GM18517 (cell line): Measurements from ENCODE around the gene CCDC15.
"Not testable (repeated sequence)": the region's sequence is repeated elsewhere in the genome, so short reads cannot be mapped to it uniquely, and the experiment has no call there.

ENCODE experiments used
- ATAC-seq: cut with Tn5 transposase; IDR thresholded peaks from one replicate; pipeline ENCODE4 v1.9.1; 2021; ENCODE audit warnings: mild to moderate bottlenecking, moderate library complexity; ENCODE audit not compliant: unreplicated experiment

CCDC15 gene

GRCh38 chr11:124984512-124984854, 30.5 kb downstream of the CCDC15 start:
- no peak for ATAC-seq

GRCh38 chr11:124987096-124987495, 33.1 kb downstream of the CCDC15 start:
- no peak for ATAC-seq

- no peak for ATAC-seq
These were observed 34.1 kb downstream of the CCDC15 start for GRCh38 chr11:124988063-124988462.

- ATAC-seq = no peak
These were observed 47.2 kb downstream of the CCDC15 start for GRCh38 chr11:125001079-125001778.

- no peak for ATAC-seq
These were observed 47.8 kb downstream of the CCDC15 start for GRCh38 chr11:125001849-125002248.

- ATAC-seq = no peak
These were observed 51.5 kb downstream of the CCDC15 start for GRCh38 chr11:125005491-125005890.

- no peak for ATAC-seq
These were observed 62.4 kb downstream of the CCDC15 start for GRCh38 chr11:125016413-125016812.

GRCh38 chr11:125020342-125020741, 66.3 kb downstream of the CCDC15 start:
- ATAC-seq = no peak

GRCh38 chr11:125022551-125022950, 68.5 kb downstream of the CCDC15 start:
- no peak for ATAC-seq

GRCh38 chr11:125025968-125026367, 72.0 kb downstream of the CCDC15 start:
- no peak for ATAC-seq

- ATAC-seq = not testable (repeated sequence)
These were observed 75.4 kb downstream of the CCDC15 start for GRCh38 chr11:125029431-125029830.

GRCh38 chr11:125036933-125037332, 82.9 kb downstream of the CCDC15 start:
- no peak for ATAC-seq

- no peak for ATAC-seq
These were observed 95.3 kb downstream of the CCDC15 start for GRCh38 chr11:125049164-125049792.

- ATAC-seq = no peak
These were observed 98.0 kb downstream of the CCDC15 start for GRCh38 chr11:125052047-125052446.

GRCh38 chr11:125053167-125053566, 99.2 kb downstream of the CCDC15 start:
- ATAC-seq = no peak

GRCh38 chr11:125055107-125055715, 101.2 kb downstream of the CCDC15 start:
- no peak for ATAC-seq

- not testable (repeated sequence) for ATAC-seq
These were observed 102.1 kb downstream of the CCDC15 start for GRCh38 chr11:125056111-125056510.

GRCh38 chr11:125056931-125057692, 103.1 kb downstream of the CCDC15 start:
- ATAC-seq = no peak

- ATAC-seq = no peak
These were observed 103.7 kb downstream of the CCDC15 start for GRCh38 chr11:125057693-125058016.

- no peak for ATAC-seq
These were observed 107.3 kb downstream of the CCDC15 start for GRCh38 chr11:125061281-125061680.

GRCh38 chr11:125062218-125062930, 108.4 kb downstream of the CCDC15 start:
- no peak for ATAC-seq
